ENCODE data around the gene PRR29. TPM values are rescaled to one million over a fixed set of nuclear protein-coding genes. Genes with fewer than 3 reads are reported as not detected.

The PRR29 gene
- total and polyA plus RNA-seq, 2 donors (not counting 1 experiment from before 2014, with no cell fraction given), result 0.03 TPM; not detected in 1

DNA sequence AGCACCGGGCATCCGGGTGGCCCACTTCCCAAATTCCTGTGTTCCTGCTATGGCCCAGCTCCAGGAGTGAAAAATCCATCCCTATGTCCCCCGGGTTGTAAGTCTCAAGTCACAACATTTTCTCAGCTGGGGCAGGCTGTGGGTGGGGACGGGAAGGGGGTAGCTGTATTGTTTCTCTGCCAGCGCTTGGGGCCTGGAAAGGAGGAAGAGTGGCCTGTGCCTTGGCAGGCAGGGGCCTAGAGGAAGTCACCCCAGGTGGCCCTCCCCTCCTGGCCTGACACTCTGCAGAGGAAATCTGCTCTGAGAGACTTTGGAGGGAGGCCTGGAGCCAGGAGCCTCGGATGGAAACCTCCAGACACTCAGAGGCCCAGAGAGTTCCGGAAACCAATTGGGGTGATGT lies 14.8 kb upstream of the PRR29 start:
- Histone ChIP-seq H4K20me1 (ENCODE audit: control insufficient read depth, insufficient read depth, low read length, poor library complexity, severe bottlenecking) (no peaks in the 10 kb centered on the region), H3K36me3 (replicated peaks in 1 of 2; ENCODE audit: control extremely low read depth in 1 of 2, control insufficient read depth in 1 of 2, extremely low read depth in 1 of 2, insufficient read depth in 2 of 2, low read length in 1 of 2) (no peaks in the 10 kb centered on the region), H3K79me2 (ENCODE audit: control insufficient read depth, insufficient read depth, low read length) (no peaks in the 10 kb centered on the region), H3K4me3 (ENCODE audit: control extremely low read depth in 1 of 5, extremely low read depth in 1 of 5, insufficient read depth in 1 of 5, low read depth in 2 of 5, low read length in 4 of 5) (no peak overlapping the region), H3K27me3 (replicated peaks in 1 of 4; ENCODE audit: control extremely low read depth in 1 of 4, control insufficient read depth in 3 of 4, insufficient read depth in 4 of 4, low read length in 3 of 4) (no peaks in the 10 kb centered on the region), H3K4me2 (replicated peaks; ENCODE audit: low read depth, low read length, poor library complexity, severe bottlenecking) (no peak overlapping the region), H3K4me1 (ENCODE audit: control insufficient read depth in 2 of 2, insufficient read depth in 2 of 2, low read length in 2 of 2) (peaks cover 6 to 15% of the 10 kb centered on the region in 2 donors), H3K9me3 (ENCODE audit: control extremely low read depth in 1 of 3, control insufficient read depth in 2 of 3, insufficient read depth in 1 of 3, low read length in 2 of 3) (peaks cover 0 to 18% (median 5%) of the 10 kb centered on the region in 3 donors), H2AFZ (ENCODE audit: insufficient read depth, low read depth, low read length, poor library complexity, severe bottlenecking) (no peak overlapping the region), H3K27ac (ENCODE audit: low read length in 2 of 2) (no peak overlapping the region), H3K9ac (ENCODE audit: low read length) (no peak overlapping the region)
- TF ChIP-seq CTCF (IDR thresholded peaks at IDR 0.05), result no peak
- TF ChIP-seq EZH2 (IDR thresholded peaks at IDR 0.05; ENCODE audit: borderline replicate concordance, insufficient read depth, low read depth, low read length, poor library complexity, severe bottlenecking), result no peak
- Mint-ChIP-seq H3K27me3 (no peaks in the 10 kb centered on the region), H3K9me3 (ENCODE audit: insufficient read depth) (peaks cover 7% of the 10 kb centered on the region), H3K27ac (no peak overlapping the region), H3K4me3 (no peak overlapping the region), H3K4me1 (peaks cover 14% of the 10 kb centered on the region)
- no peak for ATAC-seq (ENCODE audit: low read depth)
- intact Hi-C loops (cut with micrococcal nuclease), result no loop called here
- 20% methylated on average over 5 of the region's 7 CpGs for WGBS (ENCODE audit: insufficient coverage)
- ChIA-PET POLR2A (no interaction called here), CTCF (interaction anchor here (0.7 to 5.1 kb wide), 4 partner anchors 32 to 45 kb away, joined by 3 to 21 read pairs (median 6); no protein-coding TSS in a partner anchor)
- no peak for DNase-seq

- Mint-ChIP-seq H3K4me3 (no peak overlapping the region), H3K9me3 (ENCODE audit: insufficient read depth) (peaks cover 7% of the 10 kb centered on the region), H3K27me3 (no peaks in the 10 kb centered on the region), H3K4me1 (peaks cover 14% of the 10 kb centered on the region), H3K27ac (no peak overlapping the region)
- Histone ChIP-seq H3K36me3 (replicated peaks in 1 of 2; ENCODE audit: control extremely low read depth in 1 of 2, control insufficient read depth in 1 of 2, extremely low read depth in 1 of 2, insufficient read depth in 2 of 2, low read length in 1 of 2) (no peaks in the 10 kb centered on the region), H3K4me2 (replicated peaks; ENCODE audit: low read depth, low read length, poor library complexity, severe bottlenecking) (no peak overlapping the region), H3K27ac (ENCODE audit: low read length in 2 of 2) (no peak overlapping the region), H3K79me2 (ENCODE audit: control insufficient read depth, insufficient read depth, low read length) (no peaks in the 10 kb centered on the region), H4K20me1 (ENCODE audit: control insufficient read depth, insufficient read depth, low read length, poor library complexity, severe bottlenecking) (no peaks in the 10 kb centered on the region), H3K9me3 (ENCODE audit: control extremely low read depth in 1 of 3, control insufficient read depth in 2 of 3, insufficient read depth in 1 of 3, low read length in 2 of 3) (peaks cover 0 to 18% (median 5%) of the 10 kb centered on the region in 3 donors), H2AFZ (ENCODE audit: insufficient read depth, low read depth, low read length, poor library complexity, severe bottlenecking) (no peak overlapping the region), H3K9ac (ENCODE audit: low read length) (no peak overlapping the region), H3K4me3 (ENCODE audit: control extremely low read depth in 1 of 5, extremely low read depth in 1 of 5, insufficient read depth in 1 of 5, low read depth in 2 of 5, low read length in 4 of 5) (no peak overlapping the region), H3K27me3 (replicated peaks in 1 of 4; ENCODE audit: control extremely low read depth in 1 of 4, control insufficient read depth in 3 of 4, insufficient read depth in 4 of 4, low read length in 3 of 4) (no peaks in the 10 kb centered on the region), H3K4me1 (ENCODE audit: control insufficient read depth in 2 of 2, insufficient read depth in 2 of 2, low read length in 2 of 2) (peaks cover 6 to 15% of the 10 kb centered on the region in 2 donors)
- 84% methylated on average over 3 of the region's 5 CpGs for WGBS (ENCODE audit: insufficient coverage)
- intact Hi-C loops (cut with micrococcal nuclease), result no loop called here
- DNase-seq (no peak), ATAC-seq (ENCODE audit: low read depth) (no peak)
- ChIA-PET CTCF (interaction anchor here (0.9 to 5.1 kb wide), 8 partner anchors 10 to 73 kb away, joined by 3 to 21 read pairs (median 6); partner anchors contain the start of gene CSHL1), POLR2A (no interaction called here)
- TF ChIP-seq EZH2 (IDR thresholded peaks at IDR 0.05; ENCODE audit: borderline replicate concordance, insufficient read depth, low read depth, low read length, poor library complexity, severe bottlenecking) (no peak), CTCF (IDR thresholded peaks at IDR 0.05) (no peak)
Observed at GRCh38 chr17:63984236-63984635, 13.9 kb upstream of the PRR29 start.
